GM18502 (cell line): Measurements from ENCODE around the gene DNAJC2.

Source experiments
- ATAC-seq: cut with Tn5 transposase; IDR thresholded peaks from one replicate; pipeline ENCODE4 v1.9.1; 2021; ENCODE audit warnings: mild to moderate bottlenecking; ENCODE audit not compliant: unreplicated experiment, poor library complexity

The DNAJC2 gene, protein sequence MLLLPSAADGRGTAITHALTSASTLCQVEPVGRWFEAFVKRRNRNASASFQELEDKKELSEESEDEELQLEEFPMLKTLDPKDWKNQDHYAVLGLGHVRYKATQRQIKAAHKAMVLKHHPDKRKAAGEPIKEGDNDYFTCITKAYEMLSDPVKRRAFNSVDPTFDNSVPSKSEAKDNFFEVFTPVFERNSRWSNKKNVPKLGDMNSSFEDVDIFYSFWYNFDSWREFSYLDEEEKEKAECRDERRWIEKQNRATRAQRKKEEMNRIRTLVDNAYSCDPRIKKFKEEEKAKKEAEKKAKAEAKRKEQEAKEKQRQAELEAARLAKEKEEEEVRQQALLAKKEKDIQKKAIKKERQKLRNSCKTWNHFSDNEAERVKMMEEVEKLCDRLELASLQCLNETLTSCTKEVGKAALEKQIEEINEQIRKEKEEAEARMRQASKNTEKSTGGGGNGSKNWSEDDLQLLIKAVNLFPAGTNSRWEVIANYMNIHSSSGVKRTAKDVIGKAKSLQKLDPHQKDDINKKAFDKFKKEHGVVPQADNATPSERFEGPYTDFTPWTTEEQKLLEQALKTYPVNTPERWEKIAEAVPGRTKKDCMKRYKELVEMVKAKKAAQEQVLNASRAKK

DNA sequence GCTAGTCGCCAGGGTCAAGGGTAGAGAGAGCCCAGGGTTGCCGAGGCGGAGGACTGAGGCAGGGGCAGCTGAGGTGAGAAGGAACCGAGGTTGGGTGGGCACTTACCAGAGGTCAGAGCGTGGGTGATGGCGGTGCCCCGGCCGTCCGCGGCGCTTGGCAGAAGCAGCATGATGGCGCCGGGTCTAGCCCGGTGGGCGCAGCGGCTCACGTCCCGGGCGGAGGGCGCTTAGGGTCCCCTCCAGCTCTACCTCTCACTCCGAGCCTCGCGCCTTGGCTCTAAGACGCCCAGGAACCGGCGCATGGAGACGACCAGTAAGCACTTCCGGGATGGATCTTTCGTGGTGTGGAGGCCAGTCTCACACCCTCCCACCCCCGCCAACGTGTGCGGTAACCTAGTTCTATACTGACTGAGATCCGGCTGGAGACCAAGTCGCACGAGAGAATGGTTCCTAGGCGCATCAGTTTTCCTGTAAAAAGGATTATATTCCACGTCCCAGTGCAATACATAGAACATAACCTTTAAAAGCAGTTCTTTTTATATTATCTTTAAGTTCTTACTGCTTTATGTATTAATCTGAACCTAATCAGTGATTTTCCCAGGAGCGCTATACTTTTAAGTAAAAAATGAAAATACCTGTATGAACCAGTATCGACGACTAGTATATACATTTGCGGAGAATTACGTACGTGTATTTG, at the start of gene DNAJC2:
DNAJC2 (minus strand) TSS at position 315 of the 697 bp plus-strand sequence; CDS start at position 170, 145 bp downstream.
- peak; percentile 80 for ATAC-seq

DNA sequence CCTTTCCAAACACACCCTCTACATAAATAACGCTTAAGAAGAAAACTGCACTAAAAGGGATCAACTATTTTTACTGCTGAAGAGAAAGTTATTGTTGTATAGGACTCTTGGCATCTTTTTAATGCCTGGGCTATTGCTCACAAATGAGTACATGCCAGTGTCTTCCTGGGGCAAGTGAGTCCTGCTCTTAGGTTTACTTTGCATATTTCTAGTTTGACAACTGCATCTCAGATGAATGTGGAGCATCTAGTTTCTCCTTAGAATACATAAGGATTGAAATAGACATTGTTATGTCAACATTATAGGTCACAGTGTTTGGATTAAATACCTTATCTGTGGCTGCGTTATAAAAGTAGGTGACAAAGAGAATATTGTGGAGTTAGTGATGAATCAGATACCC, 47.4 kb upstream of the DNAJC2 start:
- no peak for ATAC-seq

DNA sequence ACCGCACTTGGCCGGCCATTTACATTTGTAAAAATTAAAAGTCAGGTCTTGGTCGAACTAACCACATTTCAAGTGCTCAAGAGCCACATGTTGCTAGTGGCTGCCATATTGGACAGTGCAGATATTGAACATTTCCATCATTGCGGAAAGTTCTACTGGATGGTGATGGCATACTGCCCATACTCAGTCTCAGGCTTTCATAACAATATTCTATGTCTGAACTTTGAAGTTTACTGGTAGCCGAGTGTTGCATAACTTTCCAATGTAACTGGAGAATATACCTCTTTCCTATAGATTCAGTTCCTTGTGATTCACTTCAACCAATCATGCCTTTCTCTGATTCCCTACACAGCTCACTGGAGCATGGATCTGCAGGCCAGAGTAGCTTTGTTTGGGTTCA, 46.6 kb upstream of the DNAJC2 start:
- ATAC-seq, result no peak

DNA sequence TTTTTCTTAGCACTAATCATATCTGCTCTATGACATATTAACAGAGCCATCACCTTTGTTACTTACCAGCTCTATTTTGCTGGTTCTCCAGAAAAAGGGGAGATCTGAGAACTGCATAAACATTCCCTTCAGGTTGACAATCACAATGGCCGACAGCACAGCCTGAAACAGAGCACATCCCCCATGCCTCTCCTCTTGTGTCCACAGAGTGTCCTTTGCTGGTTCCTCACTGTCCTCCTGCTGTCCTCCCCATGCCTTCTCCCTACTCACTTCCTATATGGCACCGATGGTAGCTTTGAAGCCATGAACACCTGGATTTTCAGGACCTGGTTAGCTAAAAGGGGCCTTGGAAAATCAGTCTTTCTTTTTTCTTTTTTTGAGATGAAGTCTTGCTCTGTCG, 44.7 kb upstream of the DNAJC2 start:
- no peak for ATAC-seq

DNA sequence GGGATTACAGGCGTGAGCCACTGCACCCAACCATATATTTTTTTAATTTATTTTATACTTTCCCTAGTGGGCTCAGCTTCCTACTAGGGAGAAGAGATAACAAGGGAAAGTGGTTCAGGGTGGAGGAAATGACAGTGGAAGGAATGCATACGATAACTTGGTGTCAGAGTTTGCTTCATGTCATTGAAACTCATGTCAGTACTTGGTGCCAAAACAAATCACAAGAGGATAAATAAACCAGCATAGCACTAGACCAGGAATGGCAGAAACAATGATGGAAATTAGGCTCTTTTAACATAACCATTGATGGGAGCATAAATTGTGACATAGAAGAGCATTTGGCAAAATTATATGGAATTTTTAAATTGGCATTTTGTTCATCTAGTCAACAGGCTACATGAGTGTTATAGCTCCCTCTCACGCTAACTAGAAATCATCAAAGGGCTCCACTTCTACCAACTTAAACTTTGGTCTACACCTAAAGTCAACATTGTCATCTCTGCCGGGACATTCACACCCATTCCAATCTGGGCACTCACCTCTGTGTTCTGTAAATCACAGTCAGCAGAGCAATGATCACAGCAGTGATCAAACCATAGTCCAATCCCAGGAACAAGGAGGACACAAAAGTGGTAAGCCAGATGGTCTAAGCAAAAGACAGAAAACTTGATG, 44.0 kb upstream of the DNAJC2 start:
- ATAC-seq, result no peak

DNA sequence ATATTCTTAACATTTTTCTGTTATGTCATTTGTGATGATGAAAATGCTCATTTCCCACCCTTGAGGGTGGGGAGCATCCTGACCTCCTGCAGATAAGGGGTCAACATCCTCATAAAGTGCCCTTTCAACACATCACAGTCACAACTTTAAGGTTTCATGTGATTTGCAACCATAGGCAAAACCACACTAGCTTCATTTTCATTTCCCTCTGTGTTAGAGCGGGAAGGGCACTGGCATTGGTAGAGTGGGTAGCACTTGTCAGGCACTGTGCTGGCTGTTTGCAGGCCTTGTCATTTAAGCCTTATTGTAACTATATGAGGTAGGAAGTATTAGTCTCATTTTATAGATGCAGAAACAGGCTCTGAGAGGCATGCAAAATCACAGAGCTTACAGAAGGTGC, 42.7 kb upstream of the DNAJC2 start:
- no peak for ATAC-seq

DNA sequence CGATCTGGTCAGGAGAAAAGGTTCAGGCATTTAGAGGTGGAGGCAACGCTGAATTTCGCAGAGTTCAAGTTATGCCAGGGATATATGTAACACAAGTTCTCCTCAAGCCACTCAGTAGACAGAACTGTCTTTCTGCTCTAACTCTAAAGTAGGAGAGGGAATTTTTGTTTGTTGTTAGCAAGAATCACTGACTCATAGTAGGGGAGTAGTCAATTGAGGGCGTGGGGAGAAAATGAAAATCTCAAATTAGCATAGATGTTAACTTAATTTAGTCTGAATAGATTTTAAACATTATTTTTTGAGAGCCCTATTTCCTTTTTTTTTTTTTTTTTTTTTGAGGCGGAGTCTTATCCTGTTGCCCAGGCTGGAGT, 37.5 kb upstream of the DNAJC2 start:
- ATAC-seq, result no peak

DNA sequence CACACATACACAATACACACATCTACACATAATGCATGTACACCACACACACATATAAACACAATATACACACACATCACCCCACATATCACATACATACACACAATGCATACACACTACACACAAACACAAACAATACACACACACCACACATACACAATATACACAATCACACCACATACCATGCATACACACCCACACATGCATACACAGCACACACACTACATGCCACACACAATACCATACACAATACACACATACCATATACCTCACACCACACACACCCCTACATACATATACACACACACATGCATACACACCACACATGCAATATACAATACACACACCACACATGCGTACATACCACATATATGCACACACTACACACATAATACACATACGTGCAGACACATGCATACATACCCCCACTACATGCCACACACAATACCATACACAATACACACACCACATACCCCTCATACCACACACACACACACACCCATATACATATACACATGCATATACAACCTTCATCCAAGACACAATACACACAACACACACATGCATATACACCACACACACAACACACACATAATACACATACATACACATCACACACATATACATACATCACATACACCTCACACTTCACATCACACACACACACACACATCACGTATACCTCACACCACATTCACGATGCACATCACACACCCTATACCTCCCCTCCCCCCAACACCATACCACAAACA, 36.9 kb upstream of the DNAJC2 start:
- ATAC-seq, result no peak

DNA sequence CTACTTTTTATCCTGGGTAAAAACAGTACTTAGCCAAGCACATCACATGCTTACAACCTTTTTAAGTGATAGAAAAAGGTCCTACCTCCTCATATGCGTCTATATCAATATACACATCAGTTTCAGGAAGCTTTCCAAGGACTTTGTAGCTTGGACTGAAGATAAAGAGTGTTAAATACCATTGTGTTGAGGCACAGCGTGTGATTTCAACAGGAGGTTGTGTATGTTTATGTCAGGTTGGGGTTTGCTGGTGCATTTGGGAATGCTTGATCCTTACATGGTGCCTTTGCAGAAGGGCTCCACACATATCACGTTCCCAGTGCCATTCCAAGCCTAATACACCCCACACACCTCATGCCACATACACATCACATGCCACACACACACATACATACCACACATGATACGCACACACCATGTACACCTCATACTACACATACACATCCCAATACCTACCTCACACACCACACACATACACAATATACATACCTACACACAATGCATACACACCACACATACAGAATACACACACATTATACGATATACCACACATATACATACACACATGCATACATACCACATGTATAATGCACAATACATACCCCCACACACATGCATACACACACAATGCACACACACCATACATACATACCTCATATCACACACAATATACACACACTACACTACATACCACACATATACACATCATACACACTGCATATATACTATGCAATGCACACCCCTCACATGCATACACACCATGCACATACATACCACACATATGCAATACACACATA, 36.0 kb upstream of the DNAJC2 start:
- ATAC-seq, result no peak

DNA sequence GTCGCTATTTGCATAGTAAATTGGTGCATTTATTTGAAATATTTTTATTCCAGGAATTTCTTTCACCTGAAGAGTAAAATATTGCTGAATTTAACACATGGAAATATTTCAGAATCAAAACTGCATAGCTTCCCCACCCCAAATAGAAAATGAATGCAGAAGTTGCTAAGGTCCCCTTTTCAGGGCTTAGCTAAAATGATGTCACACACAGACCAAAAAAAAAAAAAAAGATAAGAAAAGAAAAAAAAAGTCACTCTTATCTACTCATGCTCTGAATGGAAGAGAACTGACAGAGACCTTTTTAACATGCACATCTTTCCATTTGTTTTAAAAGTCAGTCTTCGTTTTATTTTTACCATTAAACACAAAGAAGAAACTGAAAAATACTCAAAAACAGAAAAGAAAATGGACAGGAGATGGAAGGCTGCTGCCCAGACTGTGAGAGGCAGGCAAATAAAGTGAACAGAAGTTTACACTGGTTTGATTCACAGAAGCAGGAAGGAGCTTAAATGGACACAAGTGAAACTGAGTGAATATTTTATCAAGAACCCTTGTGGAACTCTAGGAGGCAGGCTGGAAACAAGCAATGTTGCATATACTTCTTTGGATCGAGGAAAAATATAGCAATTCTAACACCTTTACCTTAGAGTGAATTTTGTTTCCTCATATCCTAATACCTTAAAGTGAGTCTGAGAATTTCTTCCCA, 34.9 kb upstream of the DNAJC2 start:
- no peak for ATAC-seq

DNA sequence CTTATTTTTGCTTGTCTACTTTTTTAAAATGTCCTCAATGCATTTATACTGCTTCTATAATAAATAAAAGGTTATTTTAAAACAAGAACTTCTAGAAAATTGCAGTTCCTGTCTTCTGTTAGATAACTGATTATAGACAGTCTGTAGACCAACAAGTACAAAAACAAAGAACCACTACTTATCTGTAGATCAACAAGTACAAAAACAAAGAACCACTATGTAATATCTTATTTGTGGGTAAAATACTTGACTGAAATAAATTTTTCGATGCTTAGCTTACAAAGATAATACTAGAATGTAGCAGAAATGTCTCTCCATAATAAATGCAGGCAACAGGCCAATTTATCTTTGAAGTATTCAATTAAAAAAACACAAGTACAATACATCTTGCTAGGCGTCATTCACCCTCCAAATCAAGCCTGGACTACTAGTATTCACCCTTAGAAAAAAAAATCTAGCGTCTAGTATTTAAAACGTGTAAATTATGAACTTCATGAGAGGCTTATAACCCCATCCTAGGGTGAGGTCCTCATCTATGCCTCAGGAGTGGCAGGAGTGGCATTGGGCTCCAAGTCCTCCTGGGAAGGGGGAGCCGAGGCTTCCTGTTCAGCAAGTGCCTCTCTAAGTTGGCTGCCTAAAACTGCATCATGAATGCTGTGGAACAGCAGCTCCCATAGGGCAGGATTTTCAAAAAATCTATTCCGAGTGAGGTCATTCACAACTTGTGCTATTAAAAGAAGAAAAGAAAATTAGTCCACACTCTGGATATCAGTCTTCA, 29.5 kb upstream of the DNAJC2 start:
- ATAC-seq, result no peak

DNA sequence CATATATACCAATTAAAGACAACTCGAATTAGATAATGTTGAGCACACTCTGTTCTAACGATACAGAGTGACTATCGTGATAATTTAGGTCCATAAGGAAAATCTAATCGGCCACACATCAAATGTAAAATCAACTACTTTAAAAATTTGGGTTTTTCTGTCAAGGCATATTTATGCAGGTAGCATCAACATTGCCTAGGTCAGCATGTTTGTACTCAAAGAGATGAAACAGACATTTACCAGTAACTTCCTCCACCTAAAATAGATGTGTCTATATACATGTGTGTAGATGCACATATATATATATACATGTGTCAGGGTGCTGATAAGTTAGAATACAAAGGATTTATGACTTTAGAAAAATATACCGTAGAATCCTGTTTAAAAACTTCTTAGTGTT, 24.9 kb upstream of the DNAJC2 start:
- ATAC-seq, result no peak

DNA sequence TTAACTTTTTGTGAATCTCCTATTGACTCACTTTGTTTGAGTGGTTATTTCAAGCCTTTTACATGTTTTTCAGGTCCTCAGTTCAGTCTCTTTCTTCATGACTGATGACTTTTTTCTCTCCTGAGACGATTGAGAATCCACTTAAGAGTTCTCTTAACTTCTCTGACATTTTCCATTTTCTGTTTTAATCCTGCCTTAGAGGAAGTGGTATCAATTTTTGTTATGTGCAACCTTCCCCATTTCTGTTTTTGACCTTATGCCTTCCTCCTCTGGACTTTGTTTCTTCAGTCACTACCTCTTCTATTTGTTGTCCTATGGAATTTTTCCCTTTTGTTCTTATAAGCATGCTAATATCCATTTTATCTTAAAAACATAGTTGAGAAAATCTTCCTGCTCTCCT, 5.2 kb upstream of the DNAJC2 start:
- no peak for ATAC-seq

DNA sequence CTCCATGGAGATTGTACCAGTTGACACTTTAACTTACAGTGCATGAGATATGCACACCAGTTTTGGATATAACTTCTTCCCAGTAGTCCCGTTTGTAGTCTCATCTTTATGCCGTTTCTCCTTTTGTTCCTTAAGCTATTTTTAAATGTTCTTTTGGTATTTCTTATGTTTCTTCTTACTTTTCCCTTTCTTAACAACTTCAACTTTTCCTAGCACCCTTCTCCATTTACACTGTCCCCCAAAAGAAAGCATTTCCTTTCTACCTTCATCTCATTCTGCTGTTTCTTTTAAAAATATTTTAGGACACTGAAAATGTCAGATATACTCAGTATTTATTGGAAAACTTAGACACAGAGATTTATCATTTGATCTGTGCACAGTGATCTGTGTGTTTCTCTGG, 4.4 kb upstream of the DNAJC2 start:
- ATAC-seq, result no peak

DNA sequence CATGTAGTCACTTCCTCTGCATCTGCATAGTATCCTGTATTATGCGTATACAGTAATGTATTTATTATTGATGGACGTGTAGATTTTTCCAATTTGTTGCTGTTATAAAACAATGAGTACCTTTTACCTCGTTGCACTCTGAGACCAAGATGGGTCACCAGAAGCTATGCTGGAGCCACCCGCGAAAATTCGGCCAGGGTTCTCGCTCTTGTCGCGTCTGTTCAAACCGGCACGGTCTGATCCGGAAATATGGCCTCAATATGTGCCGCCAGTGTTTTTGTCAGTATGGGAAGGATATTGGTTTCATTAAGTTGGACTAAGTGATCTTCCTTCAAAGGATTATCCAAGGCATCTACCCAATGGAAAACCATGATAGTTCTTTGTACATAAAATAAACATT, 3.9 kb upstream of the DNAJC2 start:
- ATAC-seq, result no peak

DNA sequence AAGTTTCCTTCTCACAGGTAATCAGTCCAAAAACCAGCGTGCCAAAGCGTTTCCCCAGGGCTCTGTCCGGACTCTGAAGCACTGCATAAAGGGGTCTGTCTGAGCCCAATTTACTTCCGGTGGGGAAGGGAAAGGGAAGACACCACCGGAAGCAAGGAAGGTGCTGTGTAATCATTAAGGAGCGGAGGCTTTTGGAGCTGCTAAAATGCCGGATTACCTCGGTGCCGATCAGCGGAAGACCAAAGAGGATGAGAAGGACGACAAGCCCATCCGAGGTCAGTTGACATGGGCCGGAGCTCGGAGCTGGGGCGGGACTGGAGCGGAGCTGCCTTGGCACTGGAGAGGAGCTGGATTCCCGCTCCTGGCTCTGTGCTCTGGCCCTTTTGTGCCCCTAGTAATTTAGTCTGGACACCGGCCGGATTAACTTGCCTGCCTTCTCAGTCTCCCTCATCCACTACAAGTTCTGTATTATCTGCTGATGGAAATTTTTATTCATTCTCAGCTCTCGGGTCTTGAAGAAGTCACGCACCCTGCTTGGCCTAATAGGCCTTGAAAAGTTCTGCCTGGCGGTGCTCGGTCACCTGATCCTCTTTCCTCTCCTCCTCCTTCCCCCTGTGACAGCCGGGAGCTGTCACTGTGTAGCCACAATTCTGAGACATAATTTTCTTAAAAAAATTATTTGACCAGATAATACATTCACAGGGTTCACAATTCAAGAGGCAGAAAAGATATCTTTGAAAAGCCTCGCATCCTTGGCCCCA, 3.1 kb upstream of the DNAJC2 start, which contains the start of gene PSMC2:
PSMC2 (plus strand) TSS at position 137 of the 761 bp plus-strand sequence; CDS start at position 206, 69 bp downstream.
- peak; percentile 67 for ATAC-seq

DNA sequence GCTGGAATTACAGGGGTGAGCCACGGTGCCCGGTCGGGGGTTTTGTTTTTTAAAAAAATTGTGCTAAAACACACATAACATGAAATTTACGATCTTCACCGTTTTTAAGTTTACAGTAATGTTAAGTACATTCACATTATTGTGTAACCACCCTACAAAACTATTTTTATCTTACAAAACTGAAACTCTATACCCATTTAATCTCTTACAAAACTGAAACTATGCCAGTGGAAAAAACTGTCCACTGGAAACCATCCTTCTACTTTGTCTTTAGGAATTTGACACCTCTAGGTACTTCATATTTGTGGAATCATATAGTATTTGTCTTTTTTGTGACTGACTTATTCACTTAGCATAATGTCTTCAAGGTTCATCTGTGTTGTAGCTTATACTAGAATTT, 1.8 kb upstream of the DNAJC2 start:
- ATAC-seq, result no peak
